ENCODE measurements around the gene MTHFSD.

DNA sequence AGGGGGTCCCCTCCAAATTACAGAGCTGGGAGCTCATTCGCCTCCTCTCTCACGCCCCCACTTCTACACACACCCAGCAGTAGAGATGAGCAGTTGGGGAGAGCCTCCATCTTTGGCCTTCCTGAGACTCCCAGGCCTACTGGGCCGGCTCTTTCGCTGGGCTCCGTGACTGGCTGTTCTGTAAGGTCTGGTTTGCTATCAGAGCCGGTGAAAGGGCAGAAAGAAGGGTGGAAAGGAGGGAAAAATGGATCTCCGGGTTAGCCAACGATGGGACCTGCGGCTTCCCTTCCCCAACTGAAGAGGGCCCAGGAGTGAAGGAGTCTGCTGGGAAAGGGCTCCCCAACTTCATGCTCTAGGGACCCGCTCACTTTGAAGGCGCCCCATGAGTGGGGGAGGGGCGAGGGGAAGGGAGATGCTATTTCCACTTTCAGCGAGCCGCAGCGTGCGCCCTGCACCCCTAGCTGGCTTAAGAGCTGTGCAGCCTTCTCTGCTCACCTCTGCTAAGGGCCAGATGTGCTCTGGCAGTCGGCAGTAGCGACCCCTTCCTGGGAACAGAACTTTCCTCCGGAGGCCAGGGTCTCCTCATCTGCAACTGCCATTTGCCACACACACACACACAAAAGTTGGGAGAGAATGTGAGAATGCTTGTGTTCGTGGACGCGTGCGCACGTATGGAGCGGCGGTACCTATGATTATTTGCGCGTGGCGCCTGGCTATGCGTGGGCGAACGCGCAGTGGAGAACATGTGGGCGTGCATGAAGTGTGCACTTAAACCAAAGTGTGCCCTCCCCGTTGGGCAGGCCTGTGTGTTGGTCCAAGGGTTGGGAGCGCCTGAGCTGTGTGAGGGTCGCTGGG, 47.6 kb downstream of the MTHFSD start:
- TF ChIP-seq POLR2A (IDR thresholded peaks at IDR 0.05; ENCODE audit: low read length) (no peak), GATA1 (IDR thresholded peaks at IDR 0.05; ENCODE audit: low read depth, low read length) (no peak)

Data from erythroblast (primary cell).